Limb (tissue), 2 donors: ENCODE measurements around the gene TMEM151B.
A peak's percentile ranks its signal among the peaks of the same experiment; 100 is the strongest.

Experiments used
- DNase-seq, 2 donors: peaks; one replicate each; pipeline ENCODE4 v3.0.0-alpha.2; 2016; ENCODE audit errors: extremely low spot score in 2 of 2

TMEM151B gene

GRCh38 chr6:44278774-44279697, 8.8 kb downstream of the TMEM151B start:
- no peak for DNase-seq

- no peak for DNase-seq
These were observed 13.9 kb downstream of the TMEM151B start for GRCh38 chr6:44284121-44284520.

- no peak for DNase-seq
These were observed 14.6 kb downstream of the TMEM151B start for GRCh38 chr6:44284867-44285266.

GRCh38 chr6:44285552-44286284, 15.5 kb downstream of the TMEM151B start:
- no peak for DNase-seq

GRCh38 chr6:44286285-44286565, 16.0 kb downstream of the TMEM151B start:
- no peak for DNase-seq

GRCh38 chr6:44286747-44287146, 16.5 kb downstream of the TMEM151B start:
- DNase-seq, result no peak

GRCh38 chr6:44289726-44290260, 19.5 kb downstream of the TMEM151B start:
- DNase-seq, result no peak

GRCh38 chr6:44291841-44292240, 21.6 kb downstream of the TMEM151B start:
- no peak for DNase-seq

- DNase-seq, result no peak
These were observed 22.6 kb downstream of the TMEM151B start for GRCh38 chr6:44292661-44293365.

GRCh38 chr6:44294832-44295791, 24.9 kb downstream of the TMEM151B start:
- DNase-seq, result no peak

- peak; percentile 7 to 82 for DNase-seq
These were observed 27.1 kb downstream of the TMEM151B start for GRCh38 chr6:44297063-44298038.

GRCh38 chr6:44298055-44298803, 28.0 kb downstream of the TMEM151B start:
- no peak for DNase-seq

GRCh38 chr6:44298864-44299263, 28.6 kb downstream of the TMEM151B start:
- DNase-seq, result no peak

- DNase-seq, result no peak
These were observed 30.1 kb downstream of the TMEM151B start for GRCh38 chr6:44300292-44300823.

GRCh38 chr6:44301106-44301505, 30.9 kb downstream of the TMEM151B start:
- no peak for DNase-seq

- DNase-seq, result no peak
These were observed 31.7 kb downstream of the TMEM151B start for GRCh38 chr6:44301782-44302564.

GRCh38 chr6:44302856-44303255, 32.6 kb downstream of the TMEM151B start:
- no peak for DNase-seq

GRCh38 chr6:44303842-44304241, 33.6 kb downstream of the TMEM151B start:
- DNase-seq, result no peak
